Right lobe of liver (tissue), 4 donors: ENCODE measurements around the gene CASP7.

Experiments used
- POLR2A ChIP-seq: fragments of 450-650 bp; IDR thresholded peaks from one replicate; pipeline ENCODE4 v1.6.1; 2017; ENCODE audit warnings: antibody characterized with exemption, mild to moderate bottlenecking
- TF ChIP-seq, protein P1 (sequence below), 4 donors: fragments of 200-600 bp in 3 of 4; fragments of 450-650 bp in 1 of 4; IDR thresholded peaks; one replicate each; pipeline versions ENCODE4 v1.5.1 to v1.8.0; 2016 to 2022; ENCODE audit warnings: antibody characterized with exemption in 4 of 4, mild to moderate bottlenecking in 2 of 4
- donor health status: DM: no; HTN: no; CAD: no.
- donor health status: DM: no; HTN: no; CAD: no.
- donor health status: DM: no; HTN: yes; CAD: no.

DNA sequence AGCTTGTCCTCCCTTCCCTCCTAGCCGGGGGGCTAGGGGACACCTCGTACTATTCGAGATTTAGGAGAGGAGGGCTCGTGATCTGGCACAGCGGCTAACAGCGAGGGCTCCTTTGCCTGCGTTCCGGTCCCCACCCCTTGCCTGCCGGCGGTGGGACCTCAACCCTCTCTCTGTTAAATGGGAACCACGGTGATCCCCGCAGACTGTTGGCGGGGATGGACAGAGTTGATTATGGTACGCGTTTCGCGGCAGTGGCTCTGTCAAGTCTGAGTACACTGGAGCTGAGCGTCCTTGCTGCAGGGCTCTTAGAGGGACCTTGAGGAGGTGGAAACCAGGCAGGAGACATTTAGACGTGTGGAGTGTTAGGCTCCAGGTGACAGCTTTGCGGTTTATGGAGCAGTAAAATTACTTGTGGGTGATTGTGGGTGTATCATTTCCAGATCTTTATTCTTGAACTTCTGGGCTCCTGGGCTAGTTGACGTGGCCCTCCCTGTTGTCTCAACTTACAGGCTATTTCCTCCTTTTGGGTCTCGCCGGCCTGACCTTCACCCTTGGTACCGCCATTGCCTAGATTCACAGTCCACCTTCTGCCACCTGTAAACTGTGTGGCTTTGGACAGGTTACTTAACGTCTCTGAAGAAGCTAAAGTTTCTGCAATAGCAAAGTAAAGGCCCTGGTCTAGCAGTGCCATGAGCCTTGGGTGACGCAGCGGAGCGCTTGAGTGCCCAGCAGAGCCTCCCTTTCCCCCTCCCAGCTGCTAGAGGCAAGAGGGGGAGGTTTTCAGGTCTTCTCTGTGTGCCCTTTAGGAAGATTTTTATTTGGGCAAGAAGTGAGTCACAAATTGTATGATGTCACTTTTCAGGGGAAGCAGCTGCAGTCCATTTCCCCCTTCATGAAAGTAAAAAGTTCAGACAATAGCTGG, 739 bp downstream of the CASP7 start:
- TF ChIP-seq, protein P1, sequence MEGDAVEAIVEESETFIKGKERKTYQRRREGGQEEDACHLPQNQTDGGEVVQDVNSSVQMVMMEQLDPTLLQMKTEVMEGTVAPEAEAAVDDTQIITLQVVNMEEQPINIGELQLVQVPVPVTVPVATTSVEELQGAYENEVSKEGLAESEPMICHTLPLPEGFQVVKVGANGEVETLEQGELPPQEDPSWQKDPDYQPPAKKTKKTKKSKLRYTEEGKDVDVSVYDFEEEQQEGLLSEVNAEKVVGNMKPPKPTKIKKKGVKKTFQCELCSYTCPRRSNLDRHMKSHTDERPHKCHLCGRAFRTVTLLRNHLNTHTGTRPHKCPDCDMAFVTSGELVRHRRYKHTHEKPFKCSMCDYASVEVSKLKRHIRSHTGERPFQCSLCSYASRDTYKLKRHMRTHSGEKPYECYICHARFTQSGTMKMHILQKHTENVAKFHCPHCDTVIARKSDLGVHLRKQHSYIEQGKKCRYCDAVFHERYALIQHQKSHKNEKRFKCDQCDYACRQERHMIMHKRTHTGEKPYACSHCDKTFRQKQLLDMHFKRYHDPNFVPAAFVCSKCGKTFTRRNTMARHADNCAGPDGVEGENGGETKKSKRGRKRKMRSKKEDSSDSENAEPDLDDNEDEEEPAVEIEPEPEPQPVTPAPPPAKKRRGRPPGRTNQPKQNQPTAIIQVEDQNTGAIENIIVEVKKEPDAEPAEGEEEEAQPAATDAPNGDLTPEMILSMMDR (IDR thresholded peaks at IDR 0.05), result no peak
- TF ChIP-seq POLR2A, result peak; percentile 18
